KOPT-K1 (cell line): Measurements from ENCODE around the gene ZBTB46.

ENCODE experiments used
- H3K27ac ChIP-seq: fragments of 200-600 bp; sonication (generic); 2 replicates; pipeline ENCODE4 v1.5.1; 2016; ENCODE audit warnings: antibody characterized with exemption, mild to moderate bottlenecking, low read depth, low read length; ENCODE audit not compliant: poor library complexity, severe bottlenecking
- H3K36me3 ChIP-seq: fragments of 200-600 bp; sonication (generic); 2 replicates; pipeline ENCODE4 v1.5.1; 2017; ENCODE audit warnings: antibody characterized with exemption, mild to moderate bottlenecking, low read length, moderate library complexity; ENCODE audit not compliant: insufficient read depth
- H3K9me3 ChIP-seq: fragments of 200-600 bp; sonication (generic); 2 replicates; pipeline ENCODE4 v1.5.1; 2017; ENCODE audit warnings: antibody characterized with exemption, low read length, mild to moderate bottlenecking; ENCODE audit not compliant: insufficient read depth, poor library complexity, severe bottlenecking

Gene ZBTB46

GRCh38 chr20:63740070-63740626, 90.9 kb downstream of the ZBTB46 start:
- Histone ChIP-seq H3K27ac (no peak overlapping the region), H3K9me3 (no peaks in the 10 kb centered on the region), H3K36me3 (peaks cover 18% of the 10 kb centered on the region)

- H3K36me3 ChIP-seq: peaks cover 25% of the 10 kb centered on the region
- H3K9me3 ChIP-seq: no peaks in the 10 kb centered on the region
- H3K27ac ChIP-seq: no peak within 1 kb of the TSS
Measured at GRCh38 chr20:63739130-63740069, 91.7 kb downstream of the ZBTB46 start, which contains the start of gene SLC2A4RG. SLC2A4RG (plus strand) TSS chr20:63739776; CDS start chr20:63739913, 137 bp downstream.

- Histone ChIP-seq H3K27ac (no peak overlapping the region), H3K9me3 (no peaks in the 10 kb centered on the region), H3K36me3 (peaks cover 32% of the 10 kb centered on the region)
Measured at GRCh38 chr20:63738687-63739129, 92.4 kb downstream of the ZBTB46 start.

- no peaks in the 10 kb centered on the region for H3K9me3 ChIP-seq
- H3K36me3 ChIP-seq: peaks cover 36% of the 10 kb centered on the region
- H3K27ac ChIP-seq: peak overlapping the region; percentile 89
Measured at GRCh38 chr20:63737945-63738686, 92.9 kb downstream of the ZBTB46 start.

GRCh38 chr20:63737695-63737944, 93.4 kb downstream of the ZBTB46 start:
- Histone ChIP-seq H3K36me3 (peaks cover 36% of the 10 kb centered on the region), H3K27ac (peak overlapping the region; percentile 89), H3K9me3 (no peaks in the 10 kb centered on the region)

- Histone ChIP-seq H3K9me3 (no peaks in the 10 kb centered on the region), H3K36me3 (peaks cover 34% of the 10 kb centered on the region), H3K27ac (peak overlapping the region; percentile 89)
Measured at GRCh38 chr20:63736893-63737694, 94.0 kb downstream of the ZBTB46 start.

GRCh38 chr20:63735859-63736718, 95.0 kb downstream of the ZBTB46 start, which contains the start of gene LIME1:
LIME1 (plus strand) TSS chr20:63736664; CDS start chr20:63737550, 886 bp downstream.
- peak within 1 kb of the TSS; percentile 89 for H3K27ac ChIP-seq
- H3K36me3 ChIP-seq: peaks cover 32% of the 10 kb centered on the region
- no peaks in the 10 kb centered on the region for H3K9me3 ChIP-seq

- H3K36me3 ChIP-seq: peaks cover 32% of the 10 kb centered on the region
- peak overlapping the region; percentile 89 for H3K27ac ChIP-seq
- H3K9me3 ChIP-seq: no peaks in the 10 kb centered on the region
Measured at GRCh38 chr20:63734946-63735858, 95.9 kb downstream of the ZBTB46 start.

GRCh38 chr20:63734111-63734945, 96.7 kb downstream of the ZBTB46 start:
- peak overlapping the region; percentile 32 for H3K27ac ChIP-seq
- H3K9me3 ChIP-seq: no peaks in the 10 kb centered on the region
- H3K36me3 ChIP-seq: peaks cover 37% of the 10 kb centered on the region

- Histone ChIP-seq H3K27ac (peak overlapping the region; percentile 32), H3K36me3 (peaks cover 36% of the 10 kb centered on the region), H3K9me3 (no peaks in the 10 kb centered on the region)
Measured at GRCh38 chr20:63733579-63734081, 97.4 kb downstream of the ZBTB46 start.

- Histone ChIP-seq H3K36me3 (peaks cover 34% of the 10 kb centered on the region), H3K9me3 (no peaks in the 10 kb centered on the region), H3K27ac (peak overlapping the region; percentile 32)
Measured at GRCh38 chr20:63733117-63733516, 97.9 kb downstream of the ZBTB46 start.
